T47D (cell line): Measurements from ENCODE around the gene IKZF1.

ENCODE experiments used
- DNase-seq, 2 experiments: peaks; one replicate each; pipeline versions ENCODE4 v3.0.0 to v3.0.0-alpha.2; 2011 to 2012; ENCODE audit warnings: low read depth in 1 of 2, low spot score in 1 of 2
- JUND ChIP-seq: IDR thresholded peaks from 2 replicates; pipeline ENCODE4 v1.6.1; 2012; ENCODE audit warnings: low read depth
- in situ Hi-C: cut with HindIII; loops from 2 replicates; pipeline ENCODE4 v1.10.0; 2016; ENCODE audit warnings: low sequenced_read_pairs, low pct_unique_long_range_greater_than_20kb

The IKZF1 gene

DNA sequence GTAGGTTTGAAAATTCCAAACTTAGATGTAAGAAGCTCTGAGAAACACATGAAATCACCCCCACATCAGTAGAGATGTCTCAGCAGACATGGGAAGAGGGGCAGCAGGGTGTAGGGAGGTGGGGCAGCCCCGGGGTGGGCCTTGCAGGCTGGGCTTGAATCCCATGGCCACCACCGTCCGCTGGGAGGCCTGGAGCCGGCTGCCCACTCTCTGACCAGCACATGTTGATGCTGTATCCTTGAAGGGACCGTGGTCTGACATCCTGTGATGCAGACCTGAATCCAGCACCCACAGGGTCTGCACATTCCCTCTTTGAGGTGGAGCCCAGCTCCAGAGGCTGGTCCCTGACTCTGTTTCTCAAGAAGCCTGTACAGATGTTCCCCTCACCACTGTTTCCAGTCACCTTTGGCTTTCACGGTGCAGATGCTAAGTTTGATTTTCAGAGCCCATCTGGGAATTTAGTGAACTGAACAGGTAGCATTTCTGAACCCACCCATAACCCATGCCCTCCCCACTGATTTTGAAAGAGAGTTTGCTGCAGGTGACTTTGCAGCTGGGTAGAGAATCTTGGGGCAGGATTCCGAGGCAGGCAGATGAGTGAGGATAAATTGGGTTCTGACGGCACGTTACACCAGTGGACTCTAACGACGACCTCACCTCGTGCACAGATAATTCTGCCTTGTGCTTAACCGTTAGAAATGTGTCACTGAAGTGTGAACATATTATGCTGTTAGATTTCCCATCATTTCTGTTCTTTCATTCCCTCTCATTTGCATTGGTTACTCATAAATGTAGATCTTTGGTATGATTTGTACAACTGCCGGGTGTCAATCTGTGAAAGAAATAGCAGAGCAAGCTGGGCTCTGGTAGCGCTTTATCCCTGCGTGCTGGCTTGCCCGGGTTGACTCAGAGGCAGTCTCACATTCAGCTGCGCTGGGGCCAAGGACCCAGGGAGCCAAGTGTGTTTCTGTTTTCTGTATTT lies 45.7 kb downstream of the IKZF1 start:
- no peak for TF ChIP-seq JUND
- in situ Hi-C loops = no loop called here
- no peak for DNase-seq

DNA sequence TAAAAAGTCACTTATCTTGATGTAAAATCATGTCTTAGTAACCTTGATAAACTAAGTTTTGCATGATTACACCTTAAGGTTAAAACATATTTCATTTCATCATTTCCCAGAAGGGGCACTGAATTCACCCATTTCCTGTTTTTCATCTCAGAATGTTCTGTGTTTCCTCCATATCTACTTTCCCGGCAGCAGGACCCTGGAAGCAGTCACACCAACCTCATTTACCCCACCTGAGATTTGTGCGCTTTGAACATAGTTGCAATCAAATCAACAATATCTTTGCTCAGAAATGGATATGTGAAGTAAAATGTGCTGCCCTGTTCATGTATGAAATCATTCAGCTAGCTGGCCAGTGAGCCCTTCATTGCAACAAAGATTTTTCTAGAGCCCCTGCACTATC lies 46.8 kb downstream of the IKZF1 start:
- no peak for TF ChIP-seq JUND
- in situ Hi-C loops = no loop called here
- no peak for DNase-seq

DNA sequence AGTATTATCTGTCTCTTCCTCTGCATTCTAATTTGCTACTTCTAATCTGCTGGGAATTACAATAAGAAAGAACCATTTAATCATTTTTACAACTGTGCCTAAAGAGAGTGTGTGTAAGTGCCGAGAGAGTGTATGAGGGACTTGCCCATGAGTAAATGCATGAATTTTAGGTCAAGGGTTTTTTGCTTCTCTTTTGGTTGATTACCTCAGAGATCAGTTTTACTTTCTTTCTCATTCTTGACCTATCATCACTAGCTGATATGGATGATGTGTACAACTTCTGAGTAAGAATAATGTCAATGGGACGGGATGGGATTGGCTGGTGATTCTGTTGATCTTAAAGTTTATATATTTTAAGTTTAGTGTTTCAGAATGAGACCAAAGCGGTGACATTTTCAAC lies 47.8 kb downstream of the IKZF1 start:
- in situ Hi-C loops = no loop called here
- TF ChIP-seq JUND = no peak
- no peak for DNase-seq

DNA sequence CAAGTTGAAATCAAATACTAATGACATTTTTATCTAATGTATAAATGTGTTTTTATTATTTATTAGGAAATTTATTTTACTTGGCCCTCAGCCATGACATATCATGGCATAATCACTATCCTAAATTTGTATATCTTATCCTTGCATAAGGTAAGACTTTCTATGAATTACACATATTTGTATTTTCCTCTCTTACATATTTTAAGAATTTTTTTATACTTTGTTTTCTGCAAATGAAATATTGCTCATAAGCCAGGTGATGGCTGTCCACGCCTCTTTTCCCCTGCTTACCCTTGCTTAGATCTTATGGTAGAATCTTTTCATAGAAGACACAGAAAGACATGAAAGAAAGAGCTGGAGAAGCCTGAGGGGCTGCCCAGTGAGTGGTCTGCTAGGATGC lies 48.2 kb downstream of the IKZF1 start:
- in situ Hi-C loops = no loop called here
- TF ChIP-seq JUND = no peak

DNA sequence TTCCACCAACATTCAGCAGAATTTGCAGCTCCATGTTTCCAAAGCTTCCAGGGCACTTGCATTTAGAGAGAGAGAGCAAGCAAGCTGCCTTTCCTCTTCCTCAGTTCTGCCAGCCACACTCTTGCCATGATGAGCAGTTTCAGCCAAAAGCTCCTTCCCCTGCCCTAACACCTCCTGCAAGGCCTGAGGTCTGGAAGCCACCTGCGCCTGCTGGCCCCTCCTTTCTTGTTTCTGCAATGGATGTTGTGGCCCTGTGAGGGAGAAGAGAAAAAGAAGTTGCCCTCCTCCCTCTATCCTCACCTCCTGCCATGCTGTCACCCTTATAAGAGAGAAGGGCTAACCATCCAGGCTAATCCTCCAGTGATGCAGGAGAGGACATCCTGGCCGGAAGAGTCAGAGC lies 48.7 kb downstream of the IKZF1 start:
- in situ Hi-C loops = no loop called here
- no peak for DNase-seq

More for the DNA sequence above, 48.2 kb downstream of the IKZF1 start:
- no peak for DNase-seq

DNA sequence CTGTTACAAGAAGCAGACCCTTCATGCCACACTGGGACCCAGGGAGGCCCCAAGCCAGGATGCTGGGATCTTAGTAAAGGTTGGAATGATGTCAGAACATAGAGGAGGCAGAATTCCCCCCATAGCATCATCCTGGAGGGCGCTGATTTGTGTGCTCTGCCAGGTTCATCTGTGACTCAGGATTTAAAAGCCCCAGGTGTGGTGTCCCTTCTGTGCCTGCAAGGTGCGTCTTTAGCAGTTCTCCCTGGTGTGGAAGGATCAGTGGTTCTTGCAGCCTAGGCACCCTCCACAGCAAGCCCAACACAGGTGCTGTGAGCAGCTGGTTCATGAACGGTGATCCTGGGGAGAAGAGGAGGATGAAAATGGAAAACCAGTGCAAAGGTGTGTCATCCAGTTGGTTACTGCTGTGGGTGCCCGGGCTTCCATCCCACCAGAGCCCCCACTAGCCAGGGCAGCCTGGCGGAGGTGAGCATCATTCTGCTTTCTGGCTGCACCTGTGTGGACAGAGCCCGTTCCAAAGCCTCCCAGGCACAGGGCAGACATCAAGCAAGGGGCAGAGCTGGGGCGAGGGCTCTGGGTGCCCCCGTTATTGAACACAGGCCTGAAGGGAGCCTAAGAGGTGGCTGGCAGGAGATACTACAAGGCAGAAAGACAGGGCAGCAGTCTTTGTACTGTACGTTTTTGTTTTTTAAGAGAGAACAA lies 49.5 kb downstream of the IKZF1 start:
- no peak for TF ChIP-seq JUND
- in situ Hi-C loops = no loop called here
- DNase-seq = no peak

More for the DNA sequence above, 48.7 kb downstream of the IKZF1 start:
- TF ChIP-seq JUND = no peak

- TF ChIP-seq JUND = no peak
- in situ Hi-C loops = no loop called here
- DNase-seq = no peak
Observed at GRCh38 chr7:50355817-50356178, 51.3 kb downstream of the IKZF1 start.

DNA sequence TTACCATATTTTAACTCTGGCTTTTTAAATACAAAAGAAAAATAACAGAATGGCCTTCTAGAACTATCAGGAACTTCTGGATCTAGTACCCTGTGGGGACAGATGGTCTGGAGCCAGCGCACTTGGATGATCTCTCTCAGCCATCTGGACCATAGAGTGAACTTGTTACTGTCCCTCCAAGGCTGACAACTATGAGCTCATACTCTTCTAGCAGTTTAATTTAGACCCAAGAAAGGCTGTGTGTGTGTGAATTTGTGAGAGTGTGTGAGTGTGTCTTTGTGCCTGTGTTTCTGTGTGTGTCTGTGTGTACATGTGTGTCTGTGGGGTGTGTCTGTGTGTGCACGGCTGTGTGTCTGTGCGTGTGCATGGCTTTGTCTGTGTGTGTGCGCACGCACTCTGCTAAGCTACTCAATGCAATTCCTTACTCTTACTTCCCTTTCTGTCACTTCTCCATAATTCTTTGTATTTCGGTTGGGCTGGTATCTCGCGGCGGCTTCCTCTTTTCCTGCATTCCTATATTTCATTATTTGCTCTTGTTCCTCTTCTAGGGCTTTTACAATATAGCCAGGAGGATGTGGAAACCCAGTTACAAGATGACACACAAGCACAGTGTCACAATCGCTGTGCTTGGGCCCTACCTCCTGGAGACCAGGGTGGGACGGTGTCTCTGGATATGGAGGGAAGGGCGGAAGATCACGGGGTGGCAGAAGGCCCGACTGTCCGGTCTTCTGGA lies 51.9 kb downstream of the IKZF1 start:
- DNase-seq = no peak
- in situ Hi-C loops = no loop called here

DNA sequence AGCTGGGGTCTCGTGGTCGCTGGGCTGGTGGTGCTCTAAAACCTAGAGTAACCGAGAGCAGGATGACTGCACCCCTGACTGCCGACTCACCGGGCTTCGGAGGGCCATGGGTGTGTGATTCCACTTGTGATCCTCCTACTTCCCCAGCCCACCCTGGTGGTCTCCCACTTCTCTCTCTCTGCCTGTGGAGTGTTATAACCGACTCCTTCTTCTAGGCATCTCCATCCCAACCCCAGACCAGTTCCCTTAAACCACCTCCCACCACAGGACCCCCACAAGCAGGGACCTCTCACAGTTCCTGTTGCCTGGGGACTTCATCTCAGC lies 52.4 kb downstream of the IKZF1 start:
- no peak for TF ChIP-seq JUND
- in situ Hi-C loops = no loop called here

More for the DNA sequence above, 51.9 kb downstream of the IKZF1 start:
- no peak for TF ChIP-seq JUND

GRCh38 chr7:50357426-50357825 lies 52.9 kb downstream of the IKZF1 start:
- no peak for TF ChIP-seq JUND
- DNase-seq = no peak
- in situ Hi-C loops = no loop called here

More for the DNA sequence above, 52.4 kb downstream of the IKZF1 start:
- no peak for DNase-seq

GRCh38 chr7:50358041-50358705 lies 53.7 kb downstream of the IKZF1 start:
- in situ Hi-C loops = no loop called here
- DNase-seq = no peak
- no peak for TF ChIP-seq JUND

- in situ Hi-C loops = no loop called here
- TF ChIP-seq JUND = no peak
- DNase-seq = no peak
Observed at GRCh38 chr7:50358779-50359178, 54.3 kb downstream of the IKZF1 start.
